HEK293T (cell line): Measurements from ENCODE around the gene ANK3.

Source experiments
- CTCF ChIA-PET: fragments of 350-600 bp; formaldehyde crosslinking; extraction: SDS; loops from one replicate; lab custom pipeline; 2021; ENCODE audit warnings: antibody characterized with exemption, inconsistent platforms; lab: Yijun Ruan, JAX
- POLR2A ChIA-PET: fragments of 350-600 bp; formaldehyde crosslinking; extraction: SDS; loops from one replicate; lab custom pipeline; 2020; ENCODE audit warnings: antibody characterized with exemption, inconsistent platforms; lab: Yijun Ruan, JAX
- DNase-seq: peaks from one replicate; pipeline ENCODE4 v3.0.0; 2012; ENCODE audit warnings: mixed read lengths; ENCODE audit errors: extremely low spot score
- ARNT ChIP-seq: fragments of 450-650 bp; IDR thresholded peaks from 2 replicates; pipeline ENCODE4 v1.6.1; 2017; ENCODE audit warnings: mild to moderate bottlenecking
- BHLHE40 ChIP-seq: fragments of 450-650 bp; IDR thresholded peaks from 2 replicates; pipeline ENCODE4 v1.6.1; 2016; ENCODE audit warnings: mild to moderate bottlenecking, moderate library complexity, borderline replicate concordance
- CTBP1 ChIP-seq: fragments of 450-650 bp; IDR thresholded peaks from 2 replicates; pipeline ENCODE4 v1.6.1; 2016; ENCODE audit warnings: borderline replicate concordance
- ELF4 ChIP-seq: fragments of 450-650 bp; IDR thresholded peaks from 2 replicates; pipeline ENCODE4 v1.6.1; 2017; ENCODE audit warnings: antibody characterized with exemption
- FOXA1 ChIP-seq: fragments of 450-650 bp; IDR thresholded peaks from 2 replicates; pipeline ENCODE4 v1.6.1; 2016; ENCODE audit warnings: mild to moderate bottlenecking
- FOXK2 ChIP-seq: fragments of 450-650 bp; IDR thresholded peaks from 2 replicates; pipeline ENCODE4 v1.6.1; 2016; ENCODE audit warnings: mild to moderate bottlenecking
- FOXM1 ChIP-seq: fragments of 450-650 bp; IDR thresholded peaks from 2 replicates; pipeline ENCODE4 v1.6.1; 2017; ENCODE audit warnings: mild to moderate bottlenecking, borderline replicate concordance
- HDGF ChIP-seq: fragments of 450-650 bp; IDR thresholded peaks from 2 replicates; pipeline ENCODE4 v1.6.1; 2017; ENCODE audit warnings: antibody characterized with exemption, borderline replicate concordance
- L3MBTL2 ChIP-seq: fragments of 450-650 bp; conservative IDR thresholded peaks from 2 replicates; pipeline ENCODE4 v1.6.1; 2016; ENCODE audit warnings: mild to moderate bottlenecking
- LEF1 ChIP-seq: fragments of 450-650 bp; IDR thresholded peaks from 2 replicates; pipeline ENCODE4 v1.6.1; 2017; ENCODE audit warnings: mild to moderate bottlenecking, borderline replicate concordance
- NFRKB ChIP-seq: fragments of 450-650 bp; IDR thresholded peaks from 2 replicates; pipeline ENCODE4 v1.6.1; 2016; ENCODE audit warnings: mild to moderate bottlenecking, moderate library complexity
- SP1 ChIP-seq: fragments of 450-650 bp; IDR thresholded peaks from 2 replicates; pipeline ENCODE4 v1.6.1; 2017
- SUZ12 ChIP-seq: fragments of 450-650 bp; IDR thresholded peaks from 2 replicates; pipeline ENCODE4 v1.6.1; 2016; ENCODE audit warnings: mild to moderate bottlenecking
- TARDBP ChIP-seq: fragments of 450-650 bp; IDR thresholded peaks from 2 replicates; pipeline ENCODE4 v1.6.1; 2016
- ZNF384 ChIP-seq: fragments of 450-650 bp; IDR thresholded peaks from 2 replicates; pipeline ENCODE4 v1.6.1; 2016
- TF ChIP-seq, protein P1 (sequence below): fragments of 450-650 bp; IDR thresholded peaks from 2 replicates; pipeline ENCODE4 v1.6.1; 2016

ANK3 gene

DNA sequence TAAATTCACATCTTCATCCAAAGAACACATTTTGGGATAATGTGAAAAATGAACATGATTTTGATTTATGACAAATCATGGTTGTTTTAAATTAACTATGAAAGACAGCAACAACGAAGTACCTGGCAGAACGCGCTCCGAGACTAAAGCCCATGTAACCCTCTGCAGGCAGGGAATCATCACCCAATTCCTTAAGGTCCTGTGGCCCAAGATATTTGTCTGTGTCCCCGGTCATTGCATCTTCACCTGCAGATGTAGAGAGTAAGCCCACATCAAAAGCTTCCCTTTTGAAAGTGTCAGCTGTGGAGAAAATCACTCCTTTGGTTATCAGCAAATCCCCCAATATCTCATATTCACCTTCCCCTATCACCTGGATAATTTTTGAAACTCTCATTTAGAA lies 250.8 kb downstream of the ANK3 start:
- TF ChIP-seq ELF4 (no peak), FOXA1 (no peak)
- TF ChIP-seq, protein P1, sequence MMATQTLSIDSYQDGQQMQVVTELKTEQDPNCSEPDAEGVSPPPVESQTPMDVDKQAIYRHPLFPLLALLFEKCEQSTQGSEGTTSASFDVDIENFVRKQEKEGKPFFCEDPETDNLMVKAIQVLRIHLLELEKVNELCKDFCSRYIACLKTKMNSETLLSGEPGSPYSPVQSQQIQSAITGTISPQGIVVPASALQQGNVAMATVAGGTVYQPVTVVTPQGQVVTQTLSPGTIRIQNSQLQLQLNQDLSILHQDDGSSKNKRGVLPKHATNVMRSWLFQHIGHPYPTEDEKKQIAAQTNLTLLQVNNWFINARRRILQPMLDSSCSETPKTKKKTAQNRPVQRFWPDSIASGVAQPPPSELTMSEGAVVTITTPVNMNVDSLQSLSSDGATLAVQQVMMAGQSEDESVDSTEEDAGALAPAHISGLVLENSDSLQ, result 0 out of 2 replicates have a peak, but pooled peaks have one; percentile 26
- no peak for DNase-seq
- ChIA-PET POLR2A (no interaction called here), CTCF (no interaction called here)

DNA sequence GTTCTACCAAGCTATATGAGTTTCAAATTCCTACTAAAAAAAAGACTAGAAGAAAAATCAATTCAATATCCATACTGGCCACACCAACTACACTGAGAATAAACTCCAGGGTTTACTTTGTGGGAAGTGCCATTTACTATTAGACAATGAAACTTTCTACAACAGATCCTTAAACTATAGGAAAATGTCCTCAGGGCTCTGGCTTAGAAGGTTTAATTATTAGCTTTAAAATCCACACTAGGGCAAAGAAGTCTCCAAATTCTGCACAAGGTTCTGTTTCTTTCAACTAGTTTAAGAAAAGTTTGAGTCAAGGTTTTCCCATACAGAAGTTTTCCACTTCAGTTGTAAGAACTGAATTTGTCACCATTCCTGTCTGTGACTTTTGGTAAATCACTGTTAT lies 251.6 kb downstream of the ANK3 start:
- CTCF ChIA-PET, result no interaction called here
- DNase-seq, result no peak
- POLR2A ChIA-PET, result no interaction called here
- TF ChIP-seq TARDBP, result no peak
- no peak for TF ChIP-seq FOXM1
- no peak for TF ChIP-seq L3MBTL2
- no peak for TF ChIP-seq SUZ12
- no peak for TF ChIP-seq HDGF
- TF ChIP-seq CTBP1, result no peak
- TF ChIP-seq FOXA1, result no peak
- TF ChIP-seq, protein P1, result no peak
- no peak for TF ChIP-seq FOXK2
- TF ChIP-seq ZNF384, result no peak
- TF ChIP-seq ARNT, result no peak
- no peak for TF ChIP-seq LEF1
- no peak for TF ChIP-seq SP1
- TF ChIP-seq BHLHE40, result no peak

DNA sequence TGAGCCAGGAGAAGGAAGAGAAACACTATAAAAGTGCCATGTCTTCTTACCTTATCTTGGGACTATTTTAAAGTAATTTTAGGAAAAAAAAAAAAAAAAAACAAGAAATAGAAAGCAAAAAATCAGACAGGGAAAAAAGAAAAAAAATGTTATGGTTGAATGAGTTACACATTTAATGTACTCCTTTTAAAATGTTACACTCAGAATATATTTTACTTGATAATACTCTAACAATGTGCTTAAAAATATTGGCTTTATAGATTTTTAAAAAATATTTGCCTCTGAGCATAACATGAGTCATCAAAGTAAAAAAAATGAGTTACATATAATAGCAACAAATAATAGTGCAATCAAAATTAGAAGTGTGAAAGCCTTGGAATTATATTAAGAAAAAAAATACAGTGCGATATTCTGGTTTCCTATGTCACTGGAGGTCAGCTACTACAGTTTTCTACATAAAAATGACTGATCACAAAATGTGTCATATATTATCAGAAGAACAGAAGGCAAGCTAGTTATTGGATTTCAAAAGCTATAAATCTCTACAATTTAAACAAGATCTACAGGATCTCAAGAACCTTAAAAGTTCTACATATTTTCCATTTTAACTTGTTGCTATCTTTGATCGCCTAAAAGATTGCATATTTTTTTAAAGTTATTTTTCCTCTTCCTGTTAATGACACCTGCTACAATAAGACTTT lies 252.2 kb downstream of the ANK3 start:
- ChIA-PET POLR2A (no interaction called here), CTCF (interaction anchor here (1.2 kb wide), 1 partner anchor 22 kb away, joined by 3 read pairs; no protein-coding TSS in a partner anchor)
- no peak for DNase-seq
- TF ChIP-seq, protein P1, result peak; percentile 66
- no peak for TF ChIP-seq SUZ12

DNA sequence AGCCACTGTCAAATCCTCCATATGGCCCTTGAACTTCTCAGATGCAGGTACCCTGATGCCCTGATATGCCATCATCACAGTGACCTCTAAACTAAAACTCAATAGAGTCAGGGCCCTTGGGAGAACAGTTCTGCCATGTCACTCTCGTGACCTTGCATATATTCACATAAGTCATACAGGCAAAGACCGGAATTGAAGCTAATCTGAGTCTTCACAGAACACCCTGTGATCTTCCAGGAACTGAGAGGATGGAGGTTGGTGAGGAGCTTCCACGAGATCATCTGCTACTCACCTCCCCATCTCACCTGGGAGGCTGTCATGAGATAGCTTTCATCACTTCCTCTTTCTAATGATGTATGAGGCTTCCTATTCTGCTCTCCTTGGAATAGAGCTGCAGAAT lies 254.7 kb downstream of the ANK3 start:
- ChIA-PET POLR2A (no interaction called here), CTCF (no interaction called here)
- no peak for DNase-seq
- TF ChIP-seq L3MBTL2 (no peak), LEF1 (no peak), TARDBP (no peak), HDGF (no peak), ELF4 (no peak), FOXK2 (no peak), BHLHE40 (no peak), SP1 (no peak), ZNF384 (no peak), SUZ12 (no peak), ARNT (no peak), FOXA1 (no peak), FOXM1 (no peak), NFRKB (no peak), CTBP1 (no peak)
- TF ChIP-seq, protein P1, result no peak

DNA sequence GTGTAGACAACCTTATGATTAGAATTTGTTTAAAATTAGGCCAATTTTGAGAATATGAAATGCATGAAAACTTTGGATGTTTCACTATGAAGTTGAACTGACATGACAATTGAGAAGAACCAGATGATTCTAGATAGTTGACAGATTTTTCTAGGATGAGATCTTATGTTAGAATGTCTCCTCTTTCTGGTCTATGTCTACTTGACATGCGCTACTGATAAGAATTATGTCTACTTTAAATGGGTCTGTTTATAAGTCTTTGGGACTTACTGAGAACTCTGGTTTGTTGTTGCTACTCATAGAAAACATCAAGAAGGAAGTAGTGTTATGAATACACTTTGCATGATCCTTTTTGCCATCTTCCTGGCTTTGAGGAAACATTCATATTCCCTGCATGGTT lies 255.1 kb downstream of the ANK3 start:
- TF ChIP-seq L3MBTL2 (no peak), FOXK2 (no peak), FOXM1 (no peak), NFRKB (no peak), SUZ12 (no peak), ARNT (no peak), ELF4 (no peak), FOXA1 (no peak), SP1 (no peak), CTBP1 (no peak), ZNF384 (no peak), LEF1 (no peak), BHLHE40 (no peak), HDGF (no peak), TARDBP (no peak)
- TF ChIP-seq, protein P1, result no peak
- no peak for DNase-seq
- ChIA-PET CTCF (no interaction called here), POLR2A (no interaction called here)

DNA sequence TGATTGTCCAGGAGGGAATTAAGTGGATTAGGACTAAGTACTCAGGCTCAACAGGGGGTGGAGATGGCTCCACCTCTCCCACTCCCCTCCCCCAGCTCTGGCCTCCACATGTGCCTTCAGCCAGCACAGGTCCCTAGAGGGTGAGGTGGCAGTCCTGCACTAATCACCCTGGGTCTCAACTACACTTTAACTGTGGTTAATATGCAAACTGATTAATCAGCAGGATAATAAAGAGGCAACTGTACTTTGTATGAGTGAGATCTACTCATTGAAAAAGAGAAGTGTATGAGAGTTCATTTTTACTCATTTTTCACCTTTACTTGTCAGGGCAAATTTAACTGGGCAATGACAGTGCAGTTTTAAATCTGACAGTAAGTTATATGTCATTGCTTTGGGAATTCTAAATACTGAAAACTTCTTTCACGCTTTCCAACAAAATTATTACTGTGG lies 259.5 kb downstream of the ANK3 start:
- DNase-seq, result no peak
- CTCF ChIA-PET, result no interaction called here
- TF ChIP-seq ZNF384 (no peak), SUZ12 (no peak), FOXK2 (no peak), FOXM1 (no peak), BHLHE40 (no peak), ELF4 (no peak), ARNT (no peak), FOXA1 (no peak), CTBP1 (no peak), NFRKB (no peak), LEF1 (no peak), HDGF (no peak), SP1 (no peak), L3MBTL2 (no peak), TARDBP (no peak)
- TF ChIP-seq, protein P1, result no peak
- POLR2A ChIA-PET, result interaction anchor here (1.0 kb wide), 1 partner anchor 10 kb away, joined by 5 read pairs; no protein-coding TSS in a partner anchor
